GM23338 (cell line): ENCODE data around the gene GAPDH. TPM values are rescaled to one million over a fixed set of nuclear protein-coding genes. Genes with fewer than 3 reads are reported as not detected.
A peak's percentile ranks its signal among the peaks of the same experiment; 100 is the strongest.

Experiments used
- ATAC-seq: fragments of 200-7000 bp; cut with Tn5 transposase; 3 replicates; pipeline ENCODE4 v1.9.1; 2020
- DNase-seq: peaks from one replicate; pipeline ENCODE4 v3.0.0-alpha.2; 2015; ENCODE audit warnings: low spot score
- H2AFZ ChIP-seq: fragments of 200-600 bp; sonication (generic); 2 replicates; pipeline ENCODE4 v1.8.0; 2016; ENCODE audit warnings: antibody characterized with exemption, mild to moderate bottlenecking, moderate library complexity
- H3F3A ChIP-seq: fragments of 200-600 bp; sonication (generic); replicated peaks from 2 replicates; pipeline ENCODE4 v1.8.0; 2017; ENCODE audit warnings: antibody characterized with exemption, mixed run types, low read depth
- H3K27ac ChIP-seq: fragments of 200-600 bp; sonication (generic); 2 replicates; pipeline ENCODE4 v1.6.1; 2016; ENCODE audit warnings: low read depth
- H3K27me3 ChIP-seq: fragments of 200-600 bp; sonication (generic); 2 replicates; pipeline ENCODE4 v1.8.0; 2016; ENCODE audit warnings: mild to moderate bottlenecking, mixed run types, moderate library complexity; ENCODE audit not compliant: insufficient read depth
- H3K36me3 ChIP-seq: fragments of 200-600 bp; sonication (generic); 2 replicates; pipeline ENCODE4 v1.8.0; 2016; ENCODE audit warnings: mild to moderate bottlenecking; ENCODE audit not compliant: insufficient read depth
- H3K4me1 ChIP-seq: fragments of 200-600 bp; sonication (generic); 2 replicates; pipeline ENCODE4 v1.8.0; 2016; ENCODE audit warnings: mild to moderate bottlenecking, moderate library complexity; ENCODE audit not compliant: insufficient read depth
- H3K4me2 ChIP-seq: fragments of 200-600 bp; sonication (generic); 2 replicates; pipeline ENCODE4 v1.7.1; 2017; ENCODE audit warnings: mixed run types
- H3K4me3 ChIP-seq: fragments of 200-600 bp; sonication (generic); 2 replicates; pipeline ENCODE4 v1.6.1; 2016; ENCODE audit warnings: mixed run types
- H3K79me2 ChIP-seq: fragments of 200-600 bp; sonication (generic); replicated peaks from 2 replicates; pipeline ENCODE4 v1.8.0; 2017; ENCODE audit warnings: mild to moderate bottlenecking; ENCODE audit not compliant: insufficient read depth
- H3K9me2 ChIP-seq: fragments of 200-600 bp; sonication (generic); 2 replicates; pipeline ENCODE4 v1.8.0; 2017; ENCODE audit not compliant: insufficient read depth
- H4K20me1 ChIP-seq: fragments of 200-600 bp; sonication (generic); replicated peaks from 2 replicates; pipeline ENCODE4 v1.8.0; 2017; ENCODE audit warnings: mild to moderate bottlenecking; ENCODE audit not compliant: insufficient read depth
- H3K27ac Mint-ChIP-seq: 2 replicates; pipeline ENCODE4 v1.8.0; 2020; ENCODE audit warnings: inconsistent platforms, mild to moderate bottlenecking, moderate library complexity, mixed read lengths
- H3K27me3 Mint-ChIP-seq: 3 replicates; pipeline ENCODE4 v1.8.0; 2022; ENCODE audit warnings: low read depth, mild to moderate bottlenecking, moderate library complexity, mixed read lengths, inconsistent platforms; ENCODE audit not compliant: insufficient read depth, poor library complexity
- H3K36me3 Mint-ChIP-seq: 3 replicates; pipeline ENCODE4 v1.8.0; 2021; ENCODE audit warnings: low read depth, mild to moderate bottlenecking, inconsistent platforms, moderate library complexity, mixed read lengths
- H3K4me1 Mint-ChIP-seq: 3 replicates; pipeline ENCODE4 v1.8.0; 2020; ENCODE audit warnings: mild to moderate bottlenecking, inconsistent platforms, mixed read lengths
- H3K4me3 Mint-ChIP-seq: 3 replicates; pipeline ENCODE4 v1.8.0; 2021; ENCODE audit warnings: moderate library complexity, mild to moderate bottlenecking, inconsistent platforms, mixed read lengths
- H3K9me3 Mint-ChIP-seq: 3 replicates; pipeline ENCODE4 v1.8.0; 2020; ENCODE audit warnings: moderate library complexity, mild to moderate bottlenecking, inconsistent platforms, mixed read lengths
- CTCF ChIP-seq, 2 experiments: fragments of 200-600 bp in 1 of 2; sonication (generic) in 1 of 2; conservative IDR thresholded peaks; 2 replicates each; pipeline versions ENCODE4 v1.5.1 to v1.6.1; 2016 to 2017; ENCODE audit warnings: antibody characterized with exemption in 2 of 2, low read depth in 2 of 2, mild to moderate bottlenecking in 2 of 2, moderate library complexity in 1 of 2
- NANOG ChIP-seq: IDR thresholded peaks from 2 replicates; pipeline ENCODE4 v1.6.1; 2016; ENCODE audit warnings: antibody characterized with exemption, borderline replicate concordance
- POLR2AphosphoS5 ChIP-seq: IDR thresholded peaks from 2 replicates; pipeline ENCODE4 v1.6.1; 2016; ENCODE audit warnings: antibody characterized with exemption, low read depth
- REST ChIP-seq: IDR thresholded peaks from one replicate; pipeline ENCODE4 v1.6.1; 2018; ENCODE audit warnings: antibody characterized with exemption; ENCODE audit not compliant: unreplicated experiment
- ZNF114 ChIP-seq: fragments of 250-450 bp; sonication (Bioruptor Pico); IDR thresholded peaks from 2 replicates; pipeline ENCODE4 v1.5.0; 2020; ENCODE audit warnings: mild to moderate bottlenecking, moderate library complexity
- polyA plus RNA-seq: library from polyadenylated mRNA; unstranded; fragments of >200 nt; fragmentation: Nextera tagmentation; extraction: Ambion mirVana; gene quantifications from 2 replicates; pipeline ENCODE4 v1.2.1, GENCODE V29; 2016
- total RNA-seq: library from RNA; depleted of rRNA; stranded (reverse); fragments of >200 nt; shearing (Covaris generic); gene quantifications from 2 replicates; pipeline ENCODE4 v1.2.3, GENCODE V29; 2014

Gene GAPDH
- total and polyA plus RNA-seq, 2 experiments from 2014 or later: 5,853 to 6,219 TPM

GRCh38 chr12:6493497-6494257, 40.6 kb upstream of the GAPDH start, which contains the start of gene NCAPD2:
Gene NCAPD2 (plus strand): TSS chr12:6494102. CDS start chr12:6495099, 997 bp downstream.
- peaks cover 48% of the 10 kb centered on the region for H3K36me3 Mint-ChIP-seq
- no peaks in the 10 kb centered on the region for H3K27me3 ChIP-seq
- ATAC-seq: peak; percentile 92
- H3K4me1 ChIP-seq: peaks cover 27% of the 10 kb centered on the region
- H3F3A ChIP-seq: peaks cover 8% of the 10 kb centered on the region; the same call in 1 of the 2 replicates
- H4K20me1 ChIP-seq: peaks cover 14% of the 10 kb centered on the region
- peak within 1 kb of the TSS; percentile 70 for H3K4me3 ChIP-seq
- peaks cover 4% of the 10 kb centered on the region for H3K27me3 Mint-ChIP-seq
- H3K27ac ChIP-seq: peak within 1 kb of the TSS; percentile 99
- peak within 1 kb of the TSS; percentile 88 for H3K4me2 ChIP-seq
- H2AFZ ChIP-seq: peak within 1 kb of the TSS; percentile 39; the same call in 1 of the 2 replicates
- peaks cover 26% of the 10 kb centered on the region for H3K36me3 ChIP-seq
- no peak for TF ChIP-seq REST
- TF ChIP-seq CTCF (conservative IDR thresholded peaks at IDR 0.05; ENCODE audit: low read depth in 2 of 2): peak in 1 of 2 experiments; percentile 27; a peak in 2 of 4 replicates
- TF ChIP-seq POLR2AphosphoS5: peak; percentile 81
- peak within 1 kb of the TSS; percentile 97 for H3K4me3 Mint-ChIP-seq
- H3K9me3 Mint-ChIP-seq: no peaks in the 10 kb centered on the region
- H3K4me1 Mint-ChIP-seq: peaks cover 13% of the 10 kb centered on the region; the same call in 2 of the 3 replicates
- H3K9me2 ChIP-seq: no peaks in the 10 kb centered on the region
- peaks cover 56% of the 10 kb centered on the region for H3K79me2 ChIP-seq
- peak; percentile 97 for DNase-seq
- peak within 1 kb of the TSS; percentile 98 for H3K27ac Mint-ChIP-seq

GRCh38 chr12:6494258-6494743, 40.0 kb upstream of the GAPDH start:
- peaks cover 14% of the 10 kb centered on the region for H4K20me1 ChIP-seq
- no peaks in the 10 kb centered on the region for H3K9me2 ChIP-seq
- DNase-seq: peak; percentile 18
- peak overlapping the region; percentile 97 for H3K27ac Mint-ChIP-seq
- H3K4me1 Mint-ChIP-seq: peaks cover 13% of the 10 kb centered on the region; the same call in 2 of the 3 replicates
- ATAC-seq: no peak
- no peaks in the 10 kb centered on the region for H3K27me3 ChIP-seq
- no peak overlapping the region for H2AFZ ChIP-seq
- peak overlapping the region; percentile 81 for H3K4me2 ChIP-seq
- peaks cover 60% of the 10 kb centered on the region for H3K79me2 ChIP-seq
- peak overlapping the region; percentile 97 for H3K4me3 Mint-ChIP-seq
- peaks cover 27% of the 10 kb centered on the region for H3K4me1 ChIP-seq
- peaks cover 54% of the 10 kb centered on the region for H3K36me3 Mint-ChIP-seq
- H3K4me3 ChIP-seq: peak overlapping the region; percentile 70
- peaks cover 8% of the 10 kb centered on the region; the same call in 1 of the 2 replicates for H3F3A ChIP-seq
- TF ChIP-seq CTCF (conservative IDR thresholded peaks at IDR 0.05; ENCODE audit: low read depth in 2 of 2) (peak in 1 of 2 experiments; percentile 33; a peak in 2 of 4 replicates), ZNF114 (no peak), NANOG (no peak)
- peak overlapping the region; percentile 53 for H3K27ac ChIP-seq
- H3K27me3 Mint-ChIP-seq: peaks cover 4% of the 10 kb centered on the region
- H3K9me3 Mint-ChIP-seq: no peaks in the 10 kb centered on the region
- peaks cover 27% of the 10 kb centered on the region for H3K36me3 ChIP-seq
